ENCODE measurements around the gene ZHX3.

ZHX3 gene

GRCh38 chr20:41168281-41169161, 149.0 kb downstream of the ZHX3 start:
- no peak for DNase-seq

- DNase-seq = no peak
Measured at GRCh38 chr20:41167481-41168253, 149.9 kb downstream of the ZHX3 start.

- no peak for DNase-seq
Measured at GRCh38 chr20:41167118-41167470, 150.4 kb downstream of the ZHX3 start.

GRCh38 chr20:41166201-41167117, 151.1 kb downstream of the ZHX3 start:
- DNase-seq = no peak

GRCh38 chr20:41165001-41165882, 152.3 kb downstream of the ZHX3 start:
- DNase-seq = no peak

GRCh38 chr20:41163821-41164220, 153.7 kb downstream of the ZHX3 start:
- no peak for DNase-seq

- DNase-seq = no peak
Measured at GRCh38 chr20:41162396-41162795, 155.1 kb downstream of the ZHX3 start.

- no peak for DNase-seq
Measured at GRCh38 chr20:41161886-41162285, 155.6 kb downstream of the ZHX3 start.

- no peak for DNase-seq
Measured at GRCh38 chr20:41160686-41161085, 156.8 kb downstream of the ZHX3 start.

- no peak for DNase-seq
Measured at GRCh38 chr20:41159547-41159946, 158.0 kb downstream of the ZHX3 start.

- DNase-seq = no peak
Measured at GRCh38 chr20:41158082-41158625, 159.4 kb downstream of the ZHX3 start.

GRCh38 chr20:41155261-41155660, 162.3 kb downstream of the ZHX3 start:
- no peak for DNase-seq

- no peak for DNase-seq
Measured at GRCh38 chr20:41154436-41155176, 162.9 kb downstream of the ZHX3 start.

- DNase-seq = no peak
Measured at GRCh38 chr20:41152108-41152757, 165.3 kb downstream of the ZHX3 start.

- DNase-seq = no peak
Measured at GRCh38 chr20:41151134-41151869, 166.2 kb downstream of the ZHX3 start.

- DNase-seq = no peak
Measured at GRCh38 chr20:41150664-41151063, 166.9 kb downstream of the ZHX3 start.

GRCh38 chr20:41148942-41149341, 168.6 kb downstream of the ZHX3 start:
- no peak for DNase-seq

GRCh38 chr20:41147767-41148191, 169.8 kb downstream of the ZHX3 start:
- no peak for DNase-seq

- DNase-seq = no peak
Measured at GRCh38 chr20:41145821-41146620, 171.5 kb downstream of the ZHX3 start.
